ENCODE measurements around the gene RAP1GAP.
"Not testable (repeated sequence)": the region's sequence is repeated elsewhere in the genome, so short reads cannot be mapped to it uniquely, and the experiment has no call there.

Gene RAP1GAP

GRCh38 chr1:21570885-21571284, 98.3 kb downstream of the RAP1GAP start:
- Histone ChIP-seq H3K36me3 (ENCODE audit: control insufficient read depth, insufficient read depth, low read length) (no peaks in the 10 kb centered on the region), H3K9me3 (ENCODE audit: control insufficient read depth, low read length) (no peaks in the 10 kb centered on the region), H3K4me3 (ENCODE audit: low read length) (no peak overlapping the region), H3K27me3 (ENCODE audit: control insufficient read depth, insufficient read depth, low read length) (peaks cover 19% of the 10 kb centered on the region), H3K9ac (ENCODE audit: low read length) (no peak overlapping the region), H3K4me1 (ENCODE audit: control insufficient read depth, insufficient read depth, low read length) (peaks cover 14% of the 10 kb centered on the region)

GRCh38 chr1:21570528-21570875, 98.7 kb downstream of the RAP1GAP start:
- Histone ChIP-seq H3K27me3 (ENCODE audit: control insufficient read depth, insufficient read depth, low read length) (peaks cover 19% of the 10 kb centered on the region), H3K36me3 (ENCODE audit: control insufficient read depth, insufficient read depth, low read length) (no peaks in the 10 kb centered on the region), H3K4me3 (ENCODE audit: low read length) (no peak overlapping the region), H3K4me1 (ENCODE audit: control insufficient read depth, insufficient read depth, low read length) (peaks cover 14% of the 10 kb centered on the region), H3K9ac (ENCODE audit: low read length) (no peak overlapping the region), H3K9me3 (ENCODE audit: control insufficient read depth, low read length) (no peaks in the 10 kb centered on the region)

- no peaks in the 10 kb centered on the region for H3K36me3 ChIP-seq (ENCODE audit: control insufficient read depth, insufficient read depth, low read length)
- H3K9ac ChIP-seq (ENCODE audit: low read length), result no peak overlapping the region
- H3K9me3 ChIP-seq (ENCODE audit: control insufficient read depth, low read length), result no peaks in the 10 kb centered on the region
- no peak overlapping the region for H3K4me3 ChIP-seq (ENCODE audit: low read length)
- peaks cover 14% of the 10 kb centered on the region for H3K27me3 ChIP-seq (ENCODE audit: control insufficient read depth, insufficient read depth, low read length)
- peaks cover 13% of the 10 kb centered on the region for H3K4me1 ChIP-seq (ENCODE audit: control insufficient read depth, insufficient read depth, low read length)
These were observed 99.2 kb downstream of the RAP1GAP start for GRCh38 chr1:21569820-21570527.

GRCh38 chr1:21568809-21569385, 100.3 kb downstream of the RAP1GAP start:
- Histone ChIP-seq H3K27me3 (ENCODE audit: control insufficient read depth, insufficient read depth, low read length) (peaks cover 3% of the 10 kb centered on the region), H3K4me1 (ENCODE audit: control insufficient read depth, insufficient read depth, low read length) (peaks cover 2% of the 10 kb centered on the region), H3K9me3 (ENCODE audit: control insufficient read depth, low read length) (no peaks in the 10 kb centered on the region), H3K9ac (ENCODE audit: low read length) (no peak overlapping the region), H3K4me3 (ENCODE audit: low read length) (no peak overlapping the region), H3K36me3 (ENCODE audit: control insufficient read depth, insufficient read depth, low read length) (no peaks in the 10 kb centered on the region)

GRCh38 chr1:21568006-21568746, 101.0 kb downstream of the RAP1GAP start:
- Histone ChIP-seq H3K4me3 (ENCODE audit: low read length) (no peak overlapping the region), H3K9ac (ENCODE audit: low read length) (no peak overlapping the region), H3K9me3 (ENCODE audit: control insufficient read depth, low read length) (no peaks in the 10 kb centered on the region), H3K4me1 (ENCODE audit: control insufficient read depth, insufficient read depth, low read length) (no peaks in the 10 kb centered on the region), H3K36me3 (ENCODE audit: control insufficient read depth, insufficient read depth, low read length) (no peaks in the 10 kb centered on the region), H3K27me3 (ENCODE audit: control insufficient read depth, insufficient read depth, low read length) (no peaks in the 10 kb centered on the region)

- no peak overlapping the region for H3K4me3 ChIP-seq (ENCODE audit: low read length)
- no peaks in the 10 kb centered on the region for H3K27me3 ChIP-seq (ENCODE audit: control insufficient read depth, insufficient read depth, low read length)
- no peaks in the 10 kb centered on the region for H3K9me3 ChIP-seq (ENCODE audit: control insufficient read depth, low read length)
- H3K4me1 ChIP-seq (ENCODE audit: control insufficient read depth, insufficient read depth, low read length), result no peaks in the 10 kb centered on the region
- no peaks in the 10 kb centered on the region for H3K36me3 ChIP-seq (ENCODE audit: control insufficient read depth, insufficient read depth, low read length)
- no peak overlapping the region for H3K9ac ChIP-seq (ENCODE audit: low read length)
These were observed 101.7 kb downstream of the RAP1GAP start for GRCh38 chr1:21567241-21568005.

- H3K36me3 ChIP-seq (ENCODE audit: control insufficient read depth, insufficient read depth, low read length); H3K27me3 ChIP-seq (ENCODE audit: control insufficient read depth, insufficient read depth, low read length); H3K4me1 ChIP-seq (ENCODE audit: control insufficient read depth, insufficient read depth, low read length); H3K9me3 ChIP-seq (ENCODE audit: control insufficient read depth, low read length); H3K4me3 ChIP-seq (ENCODE audit: low read length); H3K9ac ChIP-seq (ENCODE audit: low read length): not testable (repeated sequence)
These were observed 102.8 kb downstream of the RAP1GAP start for GRCh38 chr1:21566361-21566760.

GRCh38 chr1:21565285-21565684, 103.9 kb downstream of the RAP1GAP start:
- Histone ChIP-seq H3K9ac (ENCODE audit: low read length) (no peak overlapping the region), H3K27me3 (ENCODE audit: control insufficient read depth, insufficient read depth, low read length) (no peaks in the 10 kb centered on the region), H3K36me3 (ENCODE audit: control insufficient read depth, insufficient read depth, low read length) (no peaks in the 10 kb centered on the region), H3K4me3 (ENCODE audit: low read length) (no peak overlapping the region), H3K9me3 (ENCODE audit: control insufficient read depth, low read length) (no peaks in the 10 kb centered on the region), H3K4me1 (ENCODE audit: control insufficient read depth, insufficient read depth, low read length) (no peaks in the 10 kb centered on the region)

GRCh38 chr1:21564521-21565095, 104.5 kb downstream of the RAP1GAP start:
- H3K27me3 ChIP-seq (ENCODE audit: control insufficient read depth, insufficient read depth, low read length), result no peaks in the 10 kb centered on the region
- no peaks in the 10 kb centered on the region for H3K4me1 ChIP-seq (ENCODE audit: control insufficient read depth, insufficient read depth, low read length)
- H3K4me3 ChIP-seq (ENCODE audit: low read length), result no peak overlapping the region
- no peaks in the 10 kb centered on the region for H3K9me3 ChIP-seq (ENCODE audit: control insufficient read depth, low read length)
- no peaks in the 10 kb centered on the region for H3K36me3 ChIP-seq (ENCODE audit: control insufficient read depth, insufficient read depth, low read length)
- H3K9ac ChIP-seq (ENCODE audit: low read length), result no peak overlapping the region

GRCh38 chr1:21563971-21564370, 105.2 kb downstream of the RAP1GAP start:
- no peaks in the 10 kb centered on the region for H3K27me3 ChIP-seq (ENCODE audit: control insufficient read depth, insufficient read depth, low read length)
- no peak overlapping the region for H3K4me3 ChIP-seq (ENCODE audit: low read length)
- H3K4me1 ChIP-seq (ENCODE audit: control insufficient read depth, insufficient read depth, low read length), result no peaks in the 10 kb centered on the region
- no peak overlapping the region for H3K9ac ChIP-seq (ENCODE audit: low read length)
- no peaks in the 10 kb centered on the region for H3K9me3 ChIP-seq (ENCODE audit: control insufficient read depth, low read length)
- no peaks in the 10 kb centered on the region for H3K36me3 ChIP-seq (ENCODE audit: control insufficient read depth, insufficient read depth, low read length)

GRCh38 chr1:21562896-21563295, 106.3 kb downstream of the RAP1GAP start:
- H3K27me3 ChIP-seq (ENCODE audit: control insufficient read depth, insufficient read depth, low read length), result no peaks in the 10 kb centered on the region

More at GRCh38 chr1:21562896-21563295, 106.3 kb downstream of the RAP1GAP start:
- Histone ChIP-seq H3K4me1 (ENCODE audit: control insufficient read depth, insufficient read depth, low read length) (no peaks in the 10 kb centered on the region), H3K9ac (ENCODE audit: low read length) (no peak overlapping the region), H3K36me3 (ENCODE audit: control insufficient read depth, insufficient read depth, low read length) (no peaks in the 10 kb centered on the region), H3K4me3 (ENCODE audit: low read length) (no peak overlapping the region), H3K9me3 (ENCODE audit: control insufficient read depth, low read length) (no peaks in the 10 kb centered on the region)
